Kidney glomerular epithelial cell (primary cell): ENCODE data around the gene CPPED1.

Experiments used
- DNase-seq: peaks from one replicate; lab custom pipeline; 2025; lab: John Stamatoyannopoulos, UW

Gene CPPED1

GRCh38 chr16:12737563-12737962 is 66.1 kb downstream of the CPPED1 start:
- no peak for DNase-seq

DNA sequence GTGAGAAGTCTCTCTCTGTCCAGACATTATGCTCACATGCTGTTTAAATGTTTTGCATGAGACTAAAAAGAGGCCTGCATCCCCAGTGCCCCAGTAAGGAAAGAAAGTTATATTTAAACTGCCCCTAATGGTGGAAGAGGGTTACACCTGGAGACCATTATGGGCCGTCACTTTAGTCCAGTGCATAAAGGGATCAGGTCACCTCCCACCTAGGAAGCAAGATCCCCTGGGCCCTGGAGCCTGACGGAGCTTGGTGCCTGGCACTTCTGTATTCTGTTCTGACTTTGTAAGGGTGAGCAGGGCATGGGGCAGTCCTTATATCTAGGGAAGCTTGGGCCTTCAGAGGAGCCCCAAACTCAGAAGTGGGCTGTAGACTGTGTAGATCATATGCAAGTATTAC is 67.9 kb downstream of the CPPED1 start:
- no peak for DNase-seq

GRCh38 chr16:12732600-12732999 is 71.1 kb downstream of the CPPED1 start:
- no peak for DNase-seq

- peak; percentile 31 for DNase-seq
Measured at GRCh38 chr16:12729448-12729847, 74.2 kb downstream of the CPPED1 start.

DNA sequence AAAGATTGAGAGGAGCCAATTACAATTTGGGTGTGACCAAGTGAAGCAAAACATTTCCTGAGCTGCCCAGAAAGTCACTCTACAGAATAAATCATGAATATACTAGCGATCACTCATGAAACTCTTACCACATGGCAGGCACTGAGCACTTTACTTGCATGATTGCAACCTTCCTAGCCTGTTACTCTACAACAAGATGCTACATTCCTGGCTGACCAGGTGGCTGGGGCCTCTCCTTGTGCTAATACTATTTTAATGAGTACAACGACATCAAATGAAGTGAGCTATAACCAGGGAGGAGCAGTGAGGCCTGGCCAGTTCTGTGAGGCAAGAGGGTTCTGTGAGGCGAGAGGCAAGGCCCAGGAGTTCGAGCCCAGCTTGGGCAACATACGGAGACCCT is 75.2 kb downstream of the CPPED1 start:
- DNase-seq: no peak

- DNase-seq: no peak
Measured at GRCh38 chr16:12724226-12724625, 79.5 kb downstream of the CPPED1 start.

DNA sequence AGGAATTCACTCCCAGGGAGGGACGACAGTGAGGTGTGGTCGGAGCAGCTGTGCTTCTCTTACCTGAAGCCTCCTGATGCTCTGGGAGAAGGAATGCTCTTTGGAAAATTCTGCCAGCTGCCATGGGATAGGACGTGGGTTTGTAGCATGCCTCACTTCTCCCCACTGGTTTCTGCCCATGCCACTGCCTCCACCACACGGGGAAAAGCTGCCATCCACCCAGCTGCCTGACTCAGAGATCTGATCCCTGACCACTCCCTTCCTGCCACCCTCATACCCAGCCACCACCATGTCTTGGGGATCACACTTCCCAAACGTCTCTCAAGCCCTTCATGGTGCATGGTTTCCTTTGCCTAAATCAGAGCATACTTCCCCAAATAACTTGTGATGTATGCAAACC is 80.0 kb downstream of the CPPED1 start:
- DNase-seq: no peak

DNA sequence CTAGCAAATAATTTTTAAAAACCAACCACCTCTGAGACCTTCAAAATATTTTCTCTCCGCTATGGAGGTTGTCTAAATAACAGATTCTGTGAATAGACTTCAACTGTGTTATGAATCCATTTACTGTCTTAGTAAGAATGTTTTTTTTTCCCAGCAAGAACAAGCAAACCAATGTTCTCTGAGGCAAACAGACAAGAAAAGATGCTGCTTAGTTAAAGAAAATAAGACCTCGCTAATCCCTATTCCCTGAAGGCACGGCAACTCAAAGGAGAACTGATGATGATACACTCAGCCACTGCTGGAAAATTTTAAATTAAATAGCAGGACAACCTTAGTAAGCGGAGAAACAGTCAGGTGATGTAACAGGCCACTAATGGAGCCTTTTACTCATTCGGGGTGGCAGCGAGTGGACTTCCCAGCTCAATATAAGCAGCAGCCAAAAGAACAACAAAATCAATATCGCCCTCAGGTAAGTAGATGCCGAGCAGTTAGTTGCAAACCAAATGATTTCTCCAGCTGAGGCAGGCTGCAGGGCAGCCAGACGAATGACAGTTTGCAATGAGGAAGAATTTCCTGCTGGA is 81.8 kb downstream of the CPPED1 start:
- no peak for DNase-seq

DNA sequence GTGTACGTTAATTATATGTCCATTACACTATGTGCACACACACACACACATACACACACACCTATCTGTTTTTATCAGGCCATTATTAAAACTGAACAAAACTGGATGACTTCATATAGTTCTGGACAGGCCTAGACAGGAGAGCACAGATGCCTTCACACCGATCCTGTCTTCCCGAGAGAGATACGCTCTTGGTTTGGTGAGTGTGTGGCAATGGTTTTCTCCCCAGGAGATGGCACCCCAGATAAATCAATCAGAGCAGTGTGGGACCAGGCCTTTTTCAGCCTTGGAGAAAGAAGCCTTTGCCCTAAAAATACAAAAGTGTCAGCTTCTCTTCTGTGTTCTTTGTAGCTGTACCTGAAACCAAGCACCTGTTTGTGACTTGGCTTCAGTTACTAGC is 83.7 kb downstream of the CPPED1 start:
- no peak for DNase-seq

GRCh38 chr16:12716658-12717057 is 87.0 kb downstream of the CPPED1 start:
- DNase-seq: no peak

DNA sequence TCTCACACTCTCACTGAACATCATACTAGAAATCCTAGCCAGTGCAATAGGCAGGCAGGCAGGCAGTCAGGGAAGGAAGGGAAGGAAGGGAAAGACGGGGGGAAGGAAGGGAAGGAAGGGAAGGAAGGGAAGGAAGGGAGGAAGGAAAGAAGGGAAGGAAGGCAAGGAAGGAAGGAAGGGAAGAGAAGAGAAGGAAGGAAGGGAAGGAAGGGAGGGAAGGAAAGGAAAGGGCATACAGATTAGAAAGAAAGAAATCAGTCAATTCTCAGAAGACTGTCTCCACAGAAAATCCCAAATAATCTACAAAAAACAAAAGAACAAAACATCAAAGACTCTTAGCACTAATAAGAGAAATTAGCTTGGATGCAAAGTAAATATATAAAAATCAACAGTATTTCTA is 93.9 kb downstream of the CPPED1 start:
- DNase-seq: no peak

- DNase-seq: no peak
Measured at GRCh38 chr16:12708266-12708665, 95.4 kb downstream of the CPPED1 start.

GRCh38 chr16:12706628-12707027 is 97.1 kb downstream of the CPPED1 start:
- DNase-seq: no peak

- no peak for DNase-seq
Measured at GRCh38 chr16:12704492-12705111, 99.1 kb downstream of the CPPED1 start.

DNA sequence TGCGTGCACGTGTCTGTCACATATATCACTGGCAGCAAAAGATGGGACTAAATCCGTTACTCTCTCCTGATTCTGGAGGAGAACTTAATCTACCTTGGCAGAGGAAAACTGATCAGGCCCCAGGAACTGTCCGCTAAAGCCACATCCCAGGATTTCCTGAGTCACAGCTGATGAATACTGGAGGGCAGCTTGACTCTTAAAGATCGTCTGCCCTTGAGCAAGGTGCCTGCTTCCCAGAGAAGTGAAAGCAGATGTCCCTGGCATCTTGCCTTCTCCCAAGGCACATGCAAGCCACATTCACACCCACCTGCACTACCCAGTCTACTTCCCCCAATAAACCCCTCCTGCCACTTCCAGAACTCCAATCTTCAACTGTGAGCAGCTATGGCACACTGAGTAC is 99.8 kb downstream of the CPPED1 start:
- DNase-seq: no peak

DNA sequence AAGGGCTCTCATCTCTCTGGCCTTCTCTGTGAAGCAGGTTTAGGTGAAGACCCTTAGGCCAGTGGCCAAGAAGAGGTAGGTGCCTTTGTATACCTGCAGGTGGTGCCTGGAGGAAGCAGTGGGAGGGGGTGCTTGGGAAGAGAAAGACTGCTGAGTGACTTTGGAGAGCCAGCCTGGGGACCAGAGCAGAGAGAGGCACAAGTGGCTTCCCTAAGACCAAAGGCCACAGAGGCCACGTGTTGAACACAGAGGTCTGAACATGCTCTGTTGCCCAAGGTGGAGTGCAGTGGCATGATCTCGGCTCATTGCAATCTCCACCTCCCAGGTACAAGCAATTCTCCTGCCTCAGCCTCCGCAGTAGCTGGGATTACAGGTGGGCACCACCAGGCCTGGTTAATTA is 103.5 kb downstream of the CPPED1 start:
- no peak for DNase-seq

DNA sequence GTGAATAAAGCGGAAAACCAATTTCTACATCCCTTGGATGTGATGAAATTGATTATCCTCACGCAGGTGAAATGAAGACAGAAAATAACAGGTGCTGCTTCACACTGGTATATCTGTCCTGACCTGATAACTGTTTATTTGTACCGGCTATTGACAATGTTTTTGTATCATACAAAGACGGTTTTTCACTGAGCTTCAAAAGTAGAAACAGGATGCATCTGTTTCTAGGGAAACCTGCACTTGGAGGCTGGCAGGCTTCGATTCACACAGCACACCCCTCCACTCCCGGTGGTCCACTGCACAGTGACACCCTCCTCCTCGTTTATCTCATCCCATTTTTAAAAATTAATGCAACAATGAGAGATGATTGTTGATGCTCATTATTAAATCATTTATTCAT is 104.5 kb downstream of the CPPED1 start:
- no peak for DNase-seq

DNA sequence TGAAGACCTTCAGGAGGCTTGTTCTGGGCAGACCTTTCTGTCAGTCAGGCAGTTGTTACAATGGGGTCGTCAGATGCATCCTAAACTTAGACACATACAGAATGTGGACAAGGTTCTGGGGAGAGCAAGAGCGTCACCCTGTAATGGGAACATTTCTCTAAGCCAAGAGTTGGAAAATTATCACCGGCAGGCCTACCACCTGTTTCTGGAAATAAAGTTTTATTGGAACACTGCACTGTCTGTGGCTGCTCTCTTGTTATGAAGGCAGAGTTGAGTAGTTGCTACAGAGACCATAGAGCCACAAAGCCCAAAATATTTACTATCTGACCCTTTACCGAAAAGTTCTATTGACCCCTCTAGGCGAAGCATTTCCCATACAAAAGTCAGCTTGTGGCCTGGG is 106.2 kb downstream of the CPPED1 start:
- DNase-seq: no peak

GRCh38 chr16:12695454-12695853 is 108.2 kb downstream of the CPPED1 start:
- DNase-seq: no peak

DNA sequence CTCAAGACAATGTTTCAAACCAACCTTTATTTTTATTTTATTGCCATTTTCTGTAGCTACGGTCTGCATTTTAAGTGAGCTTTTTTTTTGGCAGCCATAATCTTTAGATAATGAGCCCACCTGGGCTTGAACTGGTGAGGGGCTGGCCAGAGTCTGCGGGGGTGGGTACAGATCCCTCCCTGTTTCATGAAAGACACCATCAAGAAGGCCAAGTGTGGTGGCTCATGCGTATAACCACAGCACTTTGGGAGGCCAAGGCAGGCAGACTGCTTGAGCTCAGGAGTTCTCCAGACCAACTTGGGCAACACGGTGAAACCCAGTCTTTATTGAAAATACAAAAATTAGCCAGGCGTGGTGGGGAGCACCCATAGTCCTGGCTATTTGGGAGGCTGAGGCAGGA is 113.7 kb downstream of the CPPED1 start:
- no peak for DNase-seq

DNA sequence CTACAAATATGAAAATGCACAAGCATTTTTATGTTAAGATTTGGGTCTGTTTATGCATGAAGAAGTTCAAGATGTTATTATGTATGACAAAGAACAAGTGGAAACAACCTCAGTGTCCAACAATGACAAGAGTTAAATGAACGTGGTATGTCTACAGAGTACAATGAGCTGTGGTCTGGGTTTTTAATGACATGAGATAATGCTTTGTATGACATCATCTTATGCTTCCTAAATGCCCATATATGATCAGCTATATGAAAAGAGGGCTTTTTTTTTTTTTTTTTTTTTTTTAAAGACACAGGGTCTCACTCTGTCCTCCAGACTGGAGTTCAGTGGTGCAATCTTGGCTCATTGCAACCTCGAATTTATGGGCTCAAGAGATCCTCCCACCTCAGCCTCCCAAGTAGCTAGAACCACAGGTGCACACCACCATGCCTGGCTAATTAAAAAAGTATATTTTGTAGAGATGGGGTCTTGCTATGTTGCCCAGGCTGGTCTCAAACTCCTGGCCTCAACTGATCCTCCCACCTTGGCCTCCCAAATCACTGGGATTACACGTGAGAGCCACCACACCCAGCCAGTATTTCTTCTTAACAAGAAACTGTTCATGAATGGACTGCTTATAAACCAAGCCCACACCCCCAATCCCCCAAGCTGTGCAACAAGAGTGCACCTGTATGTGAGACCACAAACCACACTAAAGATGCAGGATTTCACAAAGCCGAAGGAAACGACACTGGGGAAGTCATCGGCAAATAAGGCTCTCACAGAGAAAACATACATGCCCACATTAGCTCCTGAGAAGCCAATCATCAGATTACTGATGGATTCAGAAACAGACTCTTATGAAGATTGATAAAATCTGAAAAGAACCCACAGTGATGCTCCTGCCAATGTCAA is 114.5 kb downstream of the CPPED1 start:
- no peak for DNase-seq

DNA sequence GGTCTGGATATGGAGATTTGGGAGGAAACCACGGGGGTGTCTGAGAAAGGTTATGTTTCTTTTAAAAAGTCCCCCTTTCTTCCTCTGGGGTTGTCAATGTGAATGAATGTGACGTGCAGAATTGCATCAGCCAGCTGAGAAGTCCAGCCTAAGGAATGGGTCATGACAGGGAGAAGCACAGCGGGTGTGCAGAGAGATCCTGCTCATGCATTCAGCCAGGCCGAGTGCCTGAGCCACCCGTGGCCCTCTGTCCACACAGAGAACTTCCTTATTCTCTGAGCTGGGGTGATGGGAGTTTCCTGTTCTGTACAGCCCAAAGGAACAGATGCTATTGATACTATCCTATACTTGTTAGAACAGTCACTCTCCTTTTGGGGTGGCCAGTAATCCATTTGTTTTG is 117.9 kb downstream of the CPPED1 start:
- DNase-seq: no peak

DNA sequence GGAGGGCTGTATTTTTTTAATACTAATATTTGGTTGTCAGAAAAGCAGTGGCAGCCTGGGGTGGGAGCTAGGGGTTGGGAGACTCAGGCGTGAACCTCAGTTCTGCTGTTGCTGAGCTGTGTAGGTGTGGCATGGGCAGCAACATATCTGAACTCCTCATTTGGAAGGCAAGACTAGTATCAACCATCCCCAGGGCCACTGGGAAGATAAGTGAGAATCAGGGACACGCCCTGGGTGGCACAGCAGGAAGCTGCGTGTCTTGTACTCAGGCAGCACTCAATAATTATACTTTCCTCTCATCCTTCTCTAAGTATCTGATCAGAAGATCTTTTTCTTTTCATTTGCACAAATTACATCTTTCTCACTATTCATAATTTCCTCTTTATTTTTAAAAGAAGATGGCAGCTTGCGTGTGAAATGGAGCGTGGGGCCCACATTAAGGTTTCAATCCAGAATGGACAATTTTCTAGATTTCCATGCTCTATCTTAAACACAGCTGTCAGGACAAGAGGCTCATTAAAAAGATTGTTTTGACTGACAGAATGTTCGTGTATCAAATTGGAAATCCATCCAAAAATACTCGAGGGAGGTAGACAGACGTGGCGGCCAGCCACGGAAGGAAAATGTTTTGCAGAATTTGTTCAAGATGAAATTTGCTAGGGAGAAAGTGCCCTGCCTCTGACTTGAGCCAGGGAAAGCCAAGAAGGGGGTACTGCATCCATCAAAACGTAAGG is 121.1 kb downstream of the CPPED1 start:
- no peak for DNase-seq
